Jurkat, Clone E6-1 (cell line): ENCODE results near the gene HNRNPUL1.
"Not testable (repeated sequence)": the region's sequence is repeated elsewhere in the genome, so short reads cannot be mapped to it uniquely, and the experiment has no call there.

ENCODE experiments used
- DNase-seq: peaks from one replicate; pipeline ENCODE4 v3.0.0-alpha.2; 2011; ENCODE audit warnings: low read depth, low spot score
- H3K4me3 ChIP-seq: 2 replicates; pipeline ENCODE4 v1.5.1; 2011; ENCODE audit warnings: mild to moderate bottlenecking, low read length, control low read depth, moderate library complexity

The HNRNPUL1 gene

GRCh38 chr19:41339936-41340335 lies 75.8 kb downstream of the HNRNPUL1 start:
- H3K4me3 ChIP-seq: no peak overlapping the region
- DNase-seq: no peak

- no peak for DNase-seq
Observed at GRCh38 chr19:41341669-41342490, 77.7 kb downstream of the HNRNPUL1 start.

GRCh38 chr19:41344162-41344561 lies 80.0 kb downstream of the HNRNPUL1 start:
- DNase-seq: no peak
- H3K4me3 ChIP-seq: no peak overlapping the region

More at GRCh38 chr19:41341669-41342490, 77.7 kb downstream of the HNRNPUL1 start:
- H3K4me3 ChIP-seq: no peak overlapping the region

GRCh38 chr19:41346916-41347315 lies 82.7 kb downstream of the HNRNPUL1 start:
- not testable (repeated sequence) for H3K4me3 ChIP-seq, DNase-seq

GRCh38 chr19:41350735-41351338 lies 86.7 kb downstream of the HNRNPUL1 start:
- no peak for DNase-seq
- no peak overlapping the region for H3K4me3 ChIP-seq

DNA sequence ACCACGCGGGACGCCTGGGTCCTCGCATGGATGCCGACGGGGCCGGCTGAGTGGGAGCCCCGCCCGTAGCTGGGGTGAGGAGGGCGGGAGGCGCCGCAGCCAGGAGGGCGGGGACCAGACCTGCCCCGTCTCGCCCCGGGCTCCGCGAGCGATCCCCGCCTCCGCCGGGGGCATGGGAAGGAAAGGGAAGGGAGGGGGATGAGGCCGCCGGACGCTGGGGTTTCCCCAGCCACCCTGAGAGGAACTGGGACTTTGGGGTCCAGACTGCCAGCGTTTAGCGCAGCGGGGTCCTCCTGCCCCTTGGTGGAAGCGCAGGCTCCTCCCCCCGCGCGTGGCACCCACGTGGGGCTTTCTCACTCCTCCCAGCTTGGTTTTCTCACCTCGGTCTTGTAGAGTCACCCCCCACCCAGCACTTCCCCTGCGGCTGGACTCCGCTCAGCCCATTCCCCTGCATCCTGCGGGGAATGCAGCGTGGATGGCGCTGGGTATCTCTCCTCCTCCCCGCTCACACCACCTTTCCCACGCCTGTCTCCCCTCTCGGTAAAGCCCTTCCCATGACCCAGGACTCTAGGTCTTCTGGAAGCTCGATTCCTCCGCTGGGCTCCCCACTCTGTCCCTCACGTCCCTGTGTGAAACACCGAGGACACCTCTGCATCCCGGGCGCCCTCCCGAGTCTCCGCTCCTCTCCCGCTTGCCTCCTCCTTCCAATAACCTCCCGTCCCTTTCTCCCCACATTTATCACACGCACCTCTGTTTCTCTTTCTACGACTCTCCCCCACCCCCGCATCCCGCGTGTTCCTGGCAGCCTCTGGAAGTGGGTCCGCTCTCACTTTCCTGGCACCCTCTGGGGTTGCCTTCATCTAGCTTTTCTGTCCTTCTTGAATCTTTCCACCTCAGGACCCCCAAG lies 87.4 kb downstream of the HNRNPUL1 start:
- no peak for DNase-seq
- peak overlapping the region; percentile 81 for H3K4me3 ChIP-seq

DNA sequence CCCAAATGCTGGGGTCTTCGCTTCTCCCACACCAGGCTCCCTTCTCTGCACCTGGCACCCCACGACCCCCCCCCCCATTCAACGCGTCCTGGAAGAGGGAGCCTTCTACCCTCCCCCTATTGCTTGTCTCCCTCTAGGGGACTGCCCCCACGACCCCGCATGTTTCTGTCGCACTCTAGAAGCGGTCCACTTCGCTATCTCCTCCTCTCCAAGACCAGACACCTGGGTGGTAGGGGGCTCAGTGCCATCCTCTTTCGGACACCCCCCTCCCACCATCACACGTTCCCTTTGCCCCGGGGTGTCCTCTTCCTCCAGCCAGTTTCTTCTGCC lies 88.1 kb downstream of the HNRNPUL1 start:
- no peak for DNase-seq
- H3K4me3 ChIP-seq: peak overlapping the region; percentile 81

GRCh38 chr19:41352609-41353465 lies 88.7 kb downstream of the HNRNPUL1 start:
- DNase-seq: no peak
- H3K4me3 ChIP-seq: peak overlapping the region; percentile 81

- DNase-seq: peak; percentile 79
- peak within 1 kb of the TSS; percentile 81 for H3K4me3 ChIP-seq
Observed at GRCh38 chr19:41353466-41354342, 89.5 kb downstream of the HNRNPUL1 start, which contains the start of gene TGFB1. TGFB1 (minus strand) TSS chr19:41353922; CDS start chr19:41353044, 878 bp downstream.

GRCh38 chr19:41354343-41354953 lies 90.3 kb downstream of the HNRNPUL1 start:
- H3K4me3 ChIP-seq: peak overlapping the region; percentile 49
- DNase-seq: no peak

DNA sequence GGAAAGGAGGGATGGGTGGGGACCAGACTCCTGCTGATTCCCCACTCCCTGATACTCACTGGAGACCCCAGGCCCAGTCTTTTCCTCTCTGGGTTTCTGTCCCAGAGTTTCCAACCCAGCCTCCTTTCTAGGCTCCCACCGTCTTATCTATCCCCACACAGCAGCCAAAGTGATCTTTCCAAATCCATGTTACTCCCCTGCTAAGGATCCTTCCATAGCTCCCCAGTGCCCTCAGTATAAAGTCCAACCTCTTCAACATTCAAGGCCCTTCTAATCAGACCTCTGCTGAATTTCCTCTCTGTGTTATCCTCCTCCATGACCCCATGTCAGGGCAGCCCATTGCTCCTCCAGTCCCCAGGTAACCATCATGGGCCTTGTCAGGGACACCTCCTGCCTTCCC lies 90.9 kb downstream of the HNRNPUL1 start:
- no peak for DNase-seq
- H3K4me3 ChIP-seq: no peak overlapping the region

DNA sequence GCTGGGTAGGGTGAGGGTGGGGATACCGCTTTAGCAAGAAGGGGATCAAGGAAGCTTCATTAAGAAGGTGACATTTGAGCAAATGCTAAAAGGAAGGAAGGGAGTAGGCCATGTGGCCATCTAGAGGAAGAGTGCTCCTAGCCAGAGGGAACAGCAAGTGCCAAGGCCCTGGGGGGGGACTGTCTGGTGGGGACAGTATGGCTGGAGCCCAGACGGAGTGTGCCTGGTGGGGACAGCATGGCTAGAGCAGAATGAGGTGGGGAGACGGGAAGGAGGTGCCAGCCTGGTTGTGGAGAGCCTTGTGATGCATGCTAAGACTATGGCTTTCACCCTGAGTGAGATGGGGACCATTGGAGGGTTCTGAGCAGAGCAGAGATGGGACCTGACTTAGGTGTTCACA lies 91.6 kb downstream of the HNRNPUL1 start:
- H3K4me3 ChIP-seq: no peak overlapping the region
- no peak for DNase-seq

DNA sequence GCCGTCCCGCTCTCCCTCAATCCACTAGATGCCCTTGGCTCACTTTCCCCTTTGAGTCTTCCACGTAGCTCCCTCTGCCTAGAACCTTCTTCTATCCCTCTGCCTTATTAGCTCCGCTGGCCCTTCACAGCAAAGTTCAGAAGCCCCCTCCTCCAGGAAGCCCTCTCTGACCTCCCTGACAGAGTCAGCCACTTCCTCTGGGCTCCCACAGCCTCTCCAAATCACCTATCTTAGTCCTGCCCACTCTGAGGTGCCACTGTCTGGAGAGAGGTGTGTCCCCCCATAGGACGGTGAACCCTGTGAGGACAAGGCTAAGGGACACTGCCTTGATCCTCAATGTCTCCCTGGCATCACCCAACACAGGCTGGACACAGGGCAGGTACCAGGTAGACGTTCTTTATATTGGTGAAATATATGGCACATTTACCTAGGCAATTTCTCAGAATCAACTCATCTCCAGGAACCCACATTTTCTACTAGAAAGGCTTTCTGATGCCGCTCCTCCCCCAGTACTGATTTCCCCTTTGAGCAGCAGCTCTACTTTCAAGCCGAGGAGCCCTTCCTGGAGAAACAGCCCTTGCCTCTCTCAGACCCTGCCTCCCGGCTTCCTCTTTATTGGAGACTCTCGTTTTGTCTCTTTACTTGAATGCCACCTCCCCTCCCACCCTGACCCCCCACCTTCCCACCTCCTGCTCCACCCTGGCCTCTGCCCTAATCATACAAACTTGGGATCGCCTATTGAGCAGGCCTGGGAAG lies 93.0 kb downstream of the HNRNPUL1 start:
- H3K4me3 ChIP-seq: no peak overlapping the region
- DNase-seq: no peak
